Upper lobe of right lung (tissue), 1 donor: ENCODE measurements around the gene CEACAM7. TPM values are rescaled to one million over a fixed set of nuclear protein-coding genes. Genes with fewer than 3 reads are reported as not detected.
A peak's percentile ranks its signal among the peaks of the same experiment; 100 is the strongest.

Experiments
- ATAC-seq: fragments of 200-7000 bp; cut with Tn5 transposase; one replicate; pipeline ENCODE4 v1.9.1; 2020; ENCODE audit warnings: mild to moderate bottlenecking, moderate library complexity
- DNase-seq: peaks from one replicate; pipeline ENCODE4 v3.0.0-alpha.2; 2020
- H3K27ac ChIP-seq: fragments of 200-600 bp; one replicate; pipeline ENCODE4 v1.8.0; 2022
- H3K27me3 ChIP-seq: fragments of 200-600 bp; one replicate; pipeline ENCODE4 v1.8.0; 2022; ENCODE audit warnings: mild to moderate bottlenecking
- H3K36me3 ChIP-seq: fragments of 200-600 bp; one replicate; pipeline ENCODE4 v1.8.0; 2022
- H3K4me1 ChIP-seq: fragments of 200-600 bp; one replicate; pipeline ENCODE4 v1.8.0; 2022
- H3K4me3 ChIP-seq: fragments of 200-600 bp; one replicate; pipeline ENCODE4 v1.8.0; 2022; ENCODE audit warnings: mild to moderate bottlenecking
- H3K9me3 ChIP-seq: fragments of 200-600 bp; one replicate; pipeline ENCODE4 v1.8.0; 2022
- CTCF ChIP-seq: fragments of 200-600 bp; IDR thresholded peaks from one replicate; pipeline ENCODE4 v1.8.0; 2022; ENCODE audit warnings: antibody characterized with exemption
- intact Hi-C: fragments of 100-400 bp; cut with DNase I; formaldehyde crosslinking; loops from one replicate; pipeline ENCODE4 v1.11.0; 2022
- total RNA-seq: library from RNA; stranded (reverse); fragmentation: NEBNext Ultra II Directional; extraction: Animal tissue kit (Norgen Biotek cat#: 25700); gene quantifications from one replicate; pipeline ENCODE4 v1.2.1, GENCODE V29; 2021
- donor health status: DM: no; HTN: yes; CAD: no; lungs with severe emphysema.

The CEACAM7 gene
- total RNA-seq, 1 donor from 2014 or later, result not detected

DNA sequence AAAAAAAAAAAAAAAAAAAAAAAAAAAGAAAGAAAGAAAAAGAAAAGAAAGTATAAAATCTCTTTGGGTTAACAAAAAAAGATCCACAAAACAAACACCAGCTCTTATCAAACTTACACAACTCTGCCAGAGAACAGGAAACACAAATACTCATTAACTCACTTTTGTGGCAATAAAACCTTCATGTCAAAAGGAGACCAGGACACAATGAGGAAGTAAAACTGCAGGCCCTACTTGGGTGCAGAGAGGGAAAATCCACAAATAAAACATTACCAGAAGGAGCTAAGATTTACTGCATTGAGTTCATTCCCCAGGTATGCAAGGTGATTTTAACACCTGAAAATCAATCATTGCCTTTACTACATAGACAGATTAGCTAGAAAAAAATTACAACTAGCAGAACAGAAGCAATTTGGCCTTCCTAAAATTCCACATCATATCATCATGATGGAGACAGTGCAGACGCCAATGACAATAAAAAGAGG is 10.7 kb upstream of the CEACAM7 start:
- DNase-seq, result no peak
- no peaks in the 10 kb centered on the region for H3K4me1 ChIP-seq
- H3K9me3 ChIP-seq, result no peaks in the 10 kb centered on the region
- H3K27ac ChIP-seq, result no peak overlapping the region
- TF ChIP-seq CTCF, result no peak
- peak; percentile 22 for ATAC-seq
- intact Hi-C loops, result no loop called here
- no peak overlapping the region for H3K4me3 ChIP-seq
- no peaks in the 10 kb centered on the region for H3K27me3 ChIP-seq
- no peaks in the 10 kb centered on the region for H3K36me3 ChIP-seq

- no peak for TF ChIP-seq CTCF
- no peaks in the 10 kb centered on the region for H3K36me3 ChIP-seq
- H3K4me1 ChIP-seq, result no peaks in the 10 kb centered on the region
- H3K9me3 ChIP-seq, result no peaks in the 10 kb centered on the region
- no peak overlapping the region for H3K27ac ChIP-seq
- H3K4me3 ChIP-seq, result no peak overlapping the region
- H3K27me3 ChIP-seq, result no peaks in the 10 kb centered on the region
- peak; percentile 48 for DNase-seq
- intact Hi-C loops, result no loop called here
- no peak for ATAC-seq
Observed at GRCh38 chr19:41697198-41697855, 9.3 kb upstream of the CEACAM7 start.

- Histone ChIP-seq H3K27me3 (no peaks in the 10 kb centered on the region), H3K4me1 (no peaks in the 10 kb centered on the region), H3K27ac (no peak overlapping the region), H3K9me3 (no peaks in the 10 kb centered on the region), H3K36me3 (no peaks in the 10 kb centered on the region), H3K4me3 (no peak overlapping the region)
- peak; percentile 53 for DNase-seq
- no peak for ATAC-seq
- intact Hi-C loops, result no loop called here
- no peak for TF ChIP-seq CTCF
Observed at GRCh38 chr19:41696402-41697197, 8.5 kb upstream of the CEACAM7 start.

DNA sequence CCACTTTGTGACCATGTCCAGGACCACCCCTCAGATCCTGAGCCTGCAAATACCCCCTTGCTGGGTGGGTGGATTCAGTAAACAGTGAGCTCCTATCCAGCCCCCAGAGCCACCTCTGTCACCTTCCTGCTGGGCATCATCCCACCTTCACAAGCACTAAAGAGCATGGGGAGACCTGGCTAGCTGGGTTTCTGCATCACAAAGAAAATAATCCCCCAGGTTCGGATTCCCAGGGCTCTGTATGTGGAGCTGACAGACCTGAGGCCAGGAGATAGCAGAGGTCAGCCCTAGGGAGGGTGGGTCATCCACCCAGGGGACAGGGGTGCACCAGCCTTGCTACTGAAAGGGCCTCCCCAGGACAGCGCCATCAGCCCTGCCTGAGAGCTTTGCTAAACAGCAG is 7.7 kb upstream of the CEACAM7 start:
- H3K27ac ChIP-seq, result no peak overlapping the region
- no peak for TF ChIP-seq CTCF
- H3K36me3 ChIP-seq, result no peaks in the 10 kb centered on the region
- no peak overlapping the region for H3K4me3 ChIP-seq
- H3K9me3 ChIP-seq, result no peaks in the 10 kb centered on the region
- H3K27me3 ChIP-seq, result no peaks in the 10 kb centered on the region
- H3K4me1 ChIP-seq, result no peaks in the 10 kb centered on the region
- DNase-seq (peak; percentile 30), ATAC-seq (no peak)
- intact Hi-C loops, result no loop called here

DNA sequence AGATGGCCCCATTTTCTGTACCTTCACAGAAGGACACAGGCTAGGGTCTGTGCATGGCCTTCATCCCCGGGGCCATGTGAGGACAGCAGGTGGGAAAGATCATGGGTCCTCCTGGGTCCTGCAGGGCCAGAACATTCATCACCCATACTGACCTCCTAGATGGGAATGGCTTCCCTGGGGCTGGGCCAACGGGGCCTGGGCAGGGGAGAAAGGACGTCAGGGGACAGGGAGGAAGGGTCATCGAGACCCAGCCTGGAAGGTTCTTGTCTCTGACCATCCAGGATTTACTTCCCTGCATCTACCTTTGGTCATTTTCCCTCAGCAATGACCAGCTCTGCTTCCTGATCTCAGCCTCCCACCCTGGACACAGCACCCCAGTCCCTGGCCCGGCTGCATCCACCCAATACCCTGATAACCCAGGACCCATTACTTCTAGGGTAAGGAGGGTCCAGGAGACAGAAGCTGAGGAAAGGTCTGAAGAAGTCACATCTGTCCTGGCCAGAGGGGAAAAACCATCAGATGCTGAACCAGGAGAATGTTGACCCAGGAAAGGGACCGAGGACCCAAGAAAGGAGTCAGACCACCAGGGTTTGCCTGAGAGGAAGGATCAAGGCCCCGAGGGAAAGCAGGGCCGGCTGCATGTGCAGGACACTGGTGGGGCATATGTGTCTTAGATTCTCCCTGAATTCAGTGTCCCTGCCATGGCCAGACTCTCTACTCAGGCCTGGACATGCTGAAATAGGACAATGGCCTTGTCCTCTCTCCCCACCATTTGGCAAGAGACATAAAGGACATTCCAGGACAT is 7.0 kb upstream of the CEACAM7 start:
- DNase-seq (peak; percentile 54), ATAC-seq (no peak)
- intact Hi-C loops, result no loop called here
- TF ChIP-seq CTCF, result no peak
- no peak overlapping the region for H3K4me3 ChIP-seq
- H3K9me3 ChIP-seq, result no peaks in the 10 kb centered on the region
- H3K27me3 ChIP-seq, result no peaks in the 10 kb centered on the region
- H3K4me1 ChIP-seq, result no peaks in the 10 kb centered on the region
- H3K36me3 ChIP-seq, result no peaks in the 10 kb centered on the region
- no peak overlapping the region for H3K27ac ChIP-seq
